NB4 (cell line): ENCODE results near the gene NUP214.
A peak's percentile ranks its signal among the peaks of the same experiment; 100 is the strongest.

Source experiments
- CTCF ChIP-seq: IDR thresholded peaks from one replicate; pipeline ENCODE4 v1.5.1; 2012; ENCODE audit warnings: low read depth, low read length
- POLR2A ChIP-seq: IDR thresholded peaks from 2 replicates; pipeline ENCODE4 v1.6.1; 2011; ENCODE audit warnings: mild to moderate bottlenecking; ENCODE audit not compliant: insufficient read length; ENCODE audit errors: extremely low read depth

- no peak for TF ChIP-seq CTCF
- peak; percentile 94 for TF ChIP-seq POLR2A
These were observed at the start of gene NUP214 for GRCh38 chr9:131125288-131126058.
